Suprapubic skin (tissue), 4 donors: ENCODE data around the gene PPIL4.

Experiments used
- EP300 ChIP-seq: sonication (generic); formaldehyde crosslinking; IDR thresholded peaks from one replicate; pipeline ENCODE4 v1.6.1; 2017; ENCODE audit warnings: antibody characterized with exemption
- POLR2A ChIP-seq, 2 donors: fragments of 450-650 bp; IDR thresholded peaks; one replicate each; pipeline ENCODE4 v1.6.1; 2017; ENCODE audit warnings: antibody characterized with exemption in 2 of 2, mild to moderate bottlenecking in 2 of 2, moderate library complexity in 2 of 2
- POLR2AphosphoS5 ChIP-seq, 3 donors: sonication (generic); formaldehyde crosslinking; IDR thresholded peaks; one replicate each; pipeline ENCODE4 v1.6.1; 2017; ENCODE audit warnings: antibody characterized with exemption in 3 of 3
- TF ChIP-seq, protein P1 (sequence below), 2 donors: fragments of 200-600 bp in 1 of 2; fragments of 450-650 bp in 1 of 2; sonication (generic) in 1 of 2; IDR thresholded peaks; one replicate each; pipeline ENCODE4 v1.5.1; 2016 to 2019; ENCODE audit warnings: antibody characterized with exemption in 2 of 2, mild to moderate bottlenecking in 1 of 2, moderate library complexity in 1 of 2

DNA sequence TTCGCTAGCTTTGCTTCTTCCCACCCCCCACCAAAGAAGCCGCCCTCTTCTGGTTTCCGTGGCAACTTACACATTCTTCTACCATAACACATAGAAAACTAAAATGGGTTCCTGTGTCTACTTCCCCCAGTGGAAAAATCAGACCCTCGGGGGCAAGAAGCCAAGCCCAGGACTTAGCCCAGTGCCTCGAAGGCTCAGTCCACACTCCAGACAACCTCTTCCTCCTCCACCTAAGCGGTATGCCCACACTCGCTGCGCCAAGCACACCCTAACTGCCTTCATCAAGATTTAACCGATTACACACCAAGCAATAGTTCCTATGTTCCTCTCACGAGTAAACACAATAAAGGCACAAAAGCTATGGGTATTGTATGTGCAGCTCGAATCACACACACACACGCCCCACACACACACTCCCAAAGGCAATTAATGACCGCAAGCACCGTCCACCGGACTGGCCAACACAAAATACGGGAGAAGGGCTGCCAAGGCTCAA, 537 bp downstream of the PPIL4 start:
- TF ChIP-seq, protein P1, sequence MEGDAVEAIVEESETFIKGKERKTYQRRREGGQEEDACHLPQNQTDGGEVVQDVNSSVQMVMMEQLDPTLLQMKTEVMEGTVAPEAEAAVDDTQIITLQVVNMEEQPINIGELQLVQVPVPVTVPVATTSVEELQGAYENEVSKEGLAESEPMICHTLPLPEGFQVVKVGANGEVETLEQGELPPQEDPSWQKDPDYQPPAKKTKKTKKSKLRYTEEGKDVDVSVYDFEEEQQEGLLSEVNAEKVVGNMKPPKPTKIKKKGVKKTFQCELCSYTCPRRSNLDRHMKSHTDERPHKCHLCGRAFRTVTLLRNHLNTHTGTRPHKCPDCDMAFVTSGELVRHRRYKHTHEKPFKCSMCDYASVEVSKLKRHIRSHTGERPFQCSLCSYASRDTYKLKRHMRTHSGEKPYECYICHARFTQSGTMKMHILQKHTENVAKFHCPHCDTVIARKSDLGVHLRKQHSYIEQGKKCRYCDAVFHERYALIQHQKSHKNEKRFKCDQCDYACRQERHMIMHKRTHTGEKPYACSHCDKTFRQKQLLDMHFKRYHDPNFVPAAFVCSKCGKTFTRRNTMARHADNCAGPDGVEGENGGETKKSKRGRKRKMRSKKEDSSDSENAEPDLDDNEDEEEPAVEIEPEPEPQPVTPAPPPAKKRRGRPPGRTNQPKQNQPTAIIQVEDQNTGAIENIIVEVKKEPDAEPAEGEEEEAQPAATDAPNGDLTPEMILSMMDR (IDR thresholded peaks at IDR 0.05) = no peak
- TF ChIP-seq POLR2A (IDR thresholded peaks at IDR 0.05) = no peak
- no peak for TF ChIP-seq POLR2AphosphoS5 (IDR thresholded peaks at IDR 0.05)
- TF ChIP-seq EP300 = no peak
